Large intestine (tissue), 3 donors: ENCODE results near the gene RNF128. TPM values are rescaled to one million over a fixed set of nuclear protein-coding genes. Genes with fewer than 3 reads are reported as not detected.
"Not testable (repeated sequence)": the region's sequence is repeated elsewhere in the genome, so short reads cannot be mapped to it uniquely, and the experiment has no call there.

Experiments
- DNase-seq, 2 donors: peaks; one replicate each; pipeline versions ENCODE4 v3.0.0 to v3.0.0-alpha.2; 2013
- H3K27ac ChIP-seq: one replicate; pipeline ENCODE4 v1.5.1; 2013; ENCODE audit warnings: low read length
- H3K27me3 ChIP-seq: 2 replicates; pipeline ENCODE4 v1.6.1; 2013; ENCODE audit warnings: low read length; ENCODE audit not compliant: control insufficient read depth, insufficient read depth
- H3K36me3 ChIP-seq: 2 replicates; pipeline ENCODE4 v1.6.1; 2013; ENCODE audit warnings: low read length; ENCODE audit not compliant: control insufficient read depth, insufficient read depth
- H3K4me1 ChIP-seq: one replicate; pipeline ENCODE4 v1.6.1; 2013; ENCODE audit warnings: low read length; ENCODE audit not compliant: control insufficient read depth, insufficient read depth
- H3K4me3 ChIP-seq: one replicate; pipeline ENCODE4 v1.5.1; 2013; ENCODE audit warnings: low read length
- H3K9me3 ChIP-seq: one replicate; pipeline ENCODE4 v1.6.1; 2013; ENCODE audit warnings: mild to moderate bottlenecking, low read depth, low read length, moderate library complexity; ENCODE audit not compliant: control insufficient read depth
- WGBS: methylation state at CpG from one replicate; pipeline ENCODE4 v1.1.5; 2013; ENCODE audit warnings: low lambda C conversion rate; ENCODE audit not compliant: insufficient coverage; 5-methylcytosine and 5-hydroxymethylcytosine counted together
- polyA plus RNA-seq: library from polyadenylated mRNA; unstranded; fragments of 120-200 nt; gene quantifications from one replicate; pipeline ENCODE4 v1.2.1, GENCODE V29; 2013

The RNF128 gene
- polyA plus RNA-seq, 1 donor = 105 TPM

DNA sequence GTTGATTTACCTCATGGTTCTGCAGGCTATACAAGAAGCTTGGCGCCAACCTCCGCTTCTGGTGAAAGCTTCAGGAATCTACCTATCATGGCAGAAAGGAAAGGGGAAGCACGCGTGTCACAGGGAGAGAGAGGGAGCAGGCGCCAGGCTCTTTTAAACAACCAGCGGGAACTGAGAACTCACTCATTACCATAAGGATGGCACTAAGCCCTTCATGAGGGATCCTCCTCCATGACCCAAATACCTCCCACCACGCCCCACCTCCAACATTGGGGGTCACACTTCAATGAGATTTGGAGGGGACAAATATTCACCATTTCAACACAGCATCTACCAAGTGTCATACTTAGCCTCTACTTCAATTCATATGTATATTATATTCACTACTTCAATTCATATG lies 57.2 kb downstream of the RNF128 start:
- WGBS = no CpG with 5 or more reads among the region's 7 CpGs
- H3K4me1 ChIP-seq = peaks cover 22% of the 10 kb centered on the region
- DNase-seq = no peak
- no peaks in the 10 kb centered on the region for H3K27me3 ChIP-seq
- no peak overlapping the region for H3K4me3 ChIP-seq
- H3K9me3 ChIP-seq = no peaks in the 10 kb centered on the region
- H3K36me3 ChIP-seq = peaks cover 4% of the 10 kb centered on the region
- H3K27ac ChIP-seq = no peak overlapping the region

DNA sequence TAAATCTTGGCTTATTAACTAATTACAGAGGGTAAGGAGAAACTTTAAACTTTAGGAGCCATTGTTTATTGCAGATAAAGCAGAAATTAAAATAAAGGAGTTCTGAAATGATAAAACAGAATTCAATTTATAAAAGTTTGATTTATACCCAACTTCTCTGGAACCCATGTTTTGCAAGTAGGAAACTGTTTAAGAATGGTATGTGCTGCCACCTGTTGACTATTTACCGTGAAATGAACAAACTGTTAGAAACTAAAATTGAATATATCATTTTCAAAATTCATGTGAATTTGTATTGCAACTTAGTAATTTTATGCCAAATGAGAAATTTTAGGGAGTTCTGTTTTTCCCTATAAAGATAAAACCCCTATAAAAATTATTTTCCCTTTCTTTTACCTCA lies 65.0 kb downstream of the RNF128 start:
- peak overlapping the region; percentile 17 for H3K27ac ChIP-seq
- no peaks in the 10 kb centered on the region for H3K9me3 ChIP-seq
- no peak for DNase-seq
- no CpG with 5 or more reads among the region's 1 CpG for WGBS
- H3K36me3 ChIP-seq = peaks cover 2% of the 10 kb centered on the region
- no peak overlapping the region for H3K4me3 ChIP-seq
- H3K4me1 ChIP-seq = peaks cover 4% of the 10 kb centered on the region
- H3K27me3 ChIP-seq = no peaks in the 10 kb centered on the region

DNA sequence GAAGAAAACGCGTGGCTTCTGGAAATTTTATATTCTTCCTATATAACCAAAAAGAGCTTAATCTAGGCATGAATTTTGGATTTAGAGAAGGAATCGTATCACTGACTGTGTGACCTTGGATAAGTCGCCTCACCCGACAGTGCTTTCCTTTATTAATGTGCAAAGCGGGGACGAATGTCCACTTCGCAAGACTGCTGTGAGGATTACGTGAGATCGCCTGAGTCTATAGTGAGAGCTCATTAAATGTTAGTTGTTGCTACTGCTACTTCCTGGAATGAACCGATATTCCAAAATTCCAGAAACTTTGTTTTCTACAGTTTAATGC lies 75.5 kb downstream of the RNF128 start:
- Histone ChIP-seq H3K4me1 (peaks cover 7% of the 10 kb centered on the region), H3K27me3 (no peaks in the 10 kb centered on the region), H3K27ac (peak overlapping the region; percentile 90), H3K4me3 (peak overlapping the region; percentile 77), H3K36me3 (peaks cover 2% of the 10 kb centered on the region), H3K9me3 (no peaks in the 10 kb centered on the region)
- no peak for DNase-seq
- WGBS = no CpG with 5 or more reads among the region's 11 CpGs

DNA sequence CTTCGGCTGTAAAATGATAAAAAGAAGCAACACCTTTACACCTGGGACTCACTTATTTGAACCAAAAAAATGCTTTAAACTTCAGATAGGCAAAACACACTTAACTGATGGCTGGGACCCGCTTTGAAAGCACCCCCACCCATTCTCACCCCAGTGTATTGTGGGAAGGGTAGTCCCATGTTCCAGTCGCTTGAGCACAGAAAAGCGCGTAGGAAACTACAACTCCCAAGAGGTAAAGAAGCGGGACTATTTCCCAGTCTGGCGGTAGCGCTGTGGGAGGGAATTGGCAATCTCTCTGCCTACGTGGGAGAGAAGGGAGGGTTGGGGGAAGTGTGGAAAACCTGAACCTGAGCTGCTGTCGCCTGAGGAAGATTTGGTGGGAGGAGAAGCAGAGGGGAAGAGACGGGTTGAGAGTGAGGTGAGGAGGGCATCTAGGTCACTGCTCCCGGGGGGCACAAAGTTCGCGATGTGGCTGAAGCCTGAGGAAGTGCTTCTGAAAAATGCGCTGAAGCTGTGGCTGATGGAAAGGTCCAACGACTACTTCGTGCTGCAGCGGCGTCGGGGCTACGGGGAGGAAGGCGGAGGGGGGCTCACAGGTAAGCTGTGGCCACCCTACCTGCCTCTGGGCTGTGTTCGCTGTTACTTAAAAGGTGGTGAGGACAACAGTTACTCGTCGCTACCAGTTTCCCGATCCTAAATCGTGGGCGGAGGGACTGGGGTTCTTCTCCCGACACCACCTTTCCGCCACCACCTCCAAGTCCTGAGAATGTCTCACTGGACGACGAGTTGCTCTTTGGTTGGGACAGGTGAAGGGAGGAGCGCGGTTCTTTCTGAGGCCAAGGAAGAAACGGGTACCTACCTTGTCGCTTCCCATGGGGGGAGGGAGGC lies 76.1 kb downstream of the RNF128 start, which contains the start of gene TBC1D8B:
TBC1D8B (plus strand) TSS at position 286 of the 888 bp plus-strand sequence; CDS start at position 467, 181 bp downstream.
- Histone ChIP-seq H3K4me1 (peaks cover 7% of the 10 kb centered on the region), H3K9me3 (no peaks in the 10 kb centered on the region), H3K4me3 (peak within 1 kb of the TSS; percentile 77), H3K27me3 (no peaks in the 10 kb centered on the region), H3K27ac (peak within 1 kb of the TSS; percentile 90), H3K36me3 (no peaks in the 10 kb centered on the region)
- no CpG with 5 or more reads among the region's 36 CpGs for WGBS
- DNase-seq = peak; percentile 86 to 92

DNA sequence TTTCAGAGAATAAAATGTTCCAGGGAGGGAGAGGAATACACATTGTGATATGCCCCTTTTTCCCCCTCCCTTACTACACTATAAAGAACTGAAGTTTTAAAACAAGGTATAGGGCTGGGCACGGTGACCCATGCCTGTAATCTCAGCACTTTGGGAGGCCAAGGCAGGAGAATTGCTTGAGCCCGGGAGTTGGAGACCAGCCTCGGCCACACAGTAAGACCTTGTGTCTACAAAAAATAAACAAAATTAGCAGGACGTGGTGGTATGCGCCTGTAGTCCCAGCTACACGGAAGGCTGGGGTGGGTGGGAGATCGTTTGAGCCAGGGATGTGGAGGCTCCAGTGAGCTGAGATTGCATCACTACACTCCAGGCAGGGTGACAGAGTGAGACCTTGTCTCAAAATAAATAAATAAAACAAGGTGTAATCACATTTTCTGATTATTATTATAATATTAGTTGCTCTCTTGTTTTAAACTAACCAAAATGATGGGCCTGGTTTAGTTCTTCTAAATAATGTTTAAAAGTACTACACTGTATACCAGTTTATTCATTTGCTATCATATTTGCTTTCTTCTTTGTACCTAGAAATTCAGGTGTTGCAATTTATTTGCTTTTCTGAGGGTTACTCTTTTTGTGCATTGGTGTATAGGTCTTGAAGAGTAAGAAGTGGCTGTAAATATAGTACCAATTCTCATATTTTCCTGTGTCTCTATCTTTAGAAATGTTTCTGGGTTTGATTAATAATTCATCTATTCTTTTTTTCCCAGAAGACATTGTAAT lies 84.8 kb downstream of the RNF128 start:
- Histone ChIP-seq H3K9me3 (no peaks in the 10 kb centered on the region), H3K4me3 (no peak overlapping the region), H3K27ac (no peak overlapping the region), H3K4me1 (no peaks in the 10 kb centered on the region), H3K27me3 (no peaks in the 10 kb centered on the region), H3K36me3 (no peaks in the 10 kb centered on the region)
- DNase-seq = no peak
- WGBS = no CpG with 5 or more reads among the region's 7 CpGs

DNA sequence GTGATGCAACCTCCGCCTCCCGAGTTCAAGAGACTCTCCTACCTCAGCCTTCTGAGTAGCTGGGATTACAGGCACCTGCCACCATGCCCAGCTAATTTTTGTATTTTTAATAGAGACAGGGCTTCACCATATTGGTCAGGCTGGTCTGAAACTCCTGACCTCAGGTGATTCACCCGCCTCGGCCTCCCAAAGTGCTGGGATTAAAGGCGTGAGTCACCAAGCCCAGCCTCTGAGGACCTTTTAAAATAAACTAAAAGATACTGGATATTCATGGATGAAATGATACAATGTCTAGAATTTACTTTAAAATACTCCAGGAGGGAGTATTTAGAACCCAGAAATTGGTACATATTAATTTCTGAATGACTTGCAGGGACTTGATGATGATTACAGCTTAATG lies 86.4 kb downstream of the RNF128 start:
- not testable (repeated sequence) for H3K27ac ChIP-seq, H3K27me3 ChIP-seq, H3K4me1 ChIP-seq, H3K9me3 ChIP-seq, H3K36me3 ChIP-seq, H3K4me3 ChIP-seq, DNase-seq
- no CpG with 5 or more reads among the region's 5 CpGs for WGBS

DNA sequence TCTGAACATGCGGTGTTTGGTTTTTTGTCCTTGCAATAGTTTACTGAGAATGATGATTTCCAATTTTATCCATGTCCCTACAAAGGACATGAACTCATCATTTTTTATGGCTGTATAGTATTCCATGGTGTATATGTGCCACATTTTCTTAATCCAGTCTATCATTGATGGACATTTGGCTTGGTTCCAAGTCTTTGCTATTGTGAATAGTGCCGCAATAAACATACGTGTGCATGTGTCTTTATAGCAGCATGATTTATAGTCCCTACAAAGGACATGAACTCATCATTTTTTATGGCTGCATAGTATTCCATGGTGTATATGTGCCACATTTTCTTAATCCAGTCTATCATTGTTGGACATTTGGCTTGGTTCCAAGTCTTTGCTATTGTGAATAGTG lies 87.6 kb downstream of the RNF128 start:
- H3K9me3 ChIP-seq, H3K27ac ChIP-seq, H3K4me3 ChIP-seq, H3K4me1 ChIP-seq, DNase-seq, H3K27me3 ChIP-seq, H3K36me3 ChIP-seq: not testable (repeated sequence)
- WGBS = no CpG with 5 or more reads among the region's 3 CpGs

Other genes starting within 250 kb of the RNF128 start
- 8.5 TPM for gene RADX, start 114.7 kb upstream of the RNF128 start, polyA plus RNA-seq
- 17.2 TPM for gene TBC1D8B, start 76.0 kb downstream of the RNF128 start, polyA plus RNA-seq
- 0.81 TPM for gene RIPPLY1, start 176.6 kb downstream of the RNF128 start, polyA plus RNA-seq
- 196 TPM for gene CLDN2, start 193.7 kb downstream of the RNF128 start, polyA plus RNA-seq